Nephron progenitor cell (in vitro differentiated cells): Measurements from ENCODE around the gene BFSP1.

Experiments
- DNase-seq: peaks from one replicate; pipeline ENCODE4 v3.0.0; 2021
- H3K27ac Mint-ChIP-seq: 2 replicates; pipeline ENCODE4 v1.8.0; 2021; ENCODE audit warnings: mild to moderate bottlenecking, moderate library complexity, mixed read lengths
- H3K27me3 Mint-ChIP-seq: 2 replicates; pipeline ENCODE4 v1.8.0; 2021; ENCODE audit warnings: mild to moderate bottlenecking, low read depth, mixed read lengths; ENCODE audit not compliant: poor library complexity
- H3K36me3 Mint-ChIP-seq: 2 replicates; pipeline ENCODE4 v1.8.0; 2021; ENCODE audit warnings: low read depth, mixed read lengths
- H3K4me1 Mint-ChIP-seq: 2 replicates; pipeline ENCODE4 v1.8.0; 2021; ENCODE audit warnings: mixed read lengths
- H3K4me3 Mint-ChIP-seq: 2 replicates; pipeline ENCODE4 v1.8.0; 2021; ENCODE audit warnings: mild to moderate bottlenecking, moderate library complexity, mixed read lengths
- H3K9me3 Mint-ChIP-seq: 2 replicates; pipeline ENCODE4 v1.8.0; 2021; ENCODE audit warnings: mild to moderate bottlenecking, moderate library complexity, mixed read lengths
- TF ChIP-seq, protein P1 (sequence below): fragments of 200-600 bp; sonication (generic); IDR thresholded peaks from 2 replicates; pipeline ENCODE4 v1.5.0; 2021; ENCODE audit warnings: antibody characterized with exemption

Gene BFSP1

DNA sequence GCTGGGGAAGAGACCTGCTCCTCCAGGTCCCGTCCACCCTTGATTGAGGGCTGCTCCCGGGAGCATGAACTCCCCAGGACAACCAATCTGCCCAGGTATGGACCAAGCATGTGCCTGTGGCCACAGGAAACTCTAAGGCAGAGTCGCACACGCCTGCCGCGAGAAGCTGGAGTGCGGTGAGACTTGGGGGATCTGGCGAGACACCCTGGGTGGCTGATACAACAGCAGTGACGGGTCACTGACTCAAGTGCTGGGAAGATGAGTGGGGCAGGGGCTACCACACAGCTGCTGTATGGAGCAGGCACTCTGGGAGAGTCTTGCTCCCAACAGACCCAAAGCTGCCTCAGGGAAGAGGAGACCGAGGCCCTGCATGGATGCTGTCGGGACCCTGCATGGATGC is 40.1 kb downstream of the BFSP1 start:
- no peaks in the 10 kb centered on the region for H3K4me1 Mint-ChIP-seq
- H3K36me3 Mint-ChIP-seq, result peaks cover 6% of the 10 kb centered on the region
- TF ChIP-seq, protein P1, sequence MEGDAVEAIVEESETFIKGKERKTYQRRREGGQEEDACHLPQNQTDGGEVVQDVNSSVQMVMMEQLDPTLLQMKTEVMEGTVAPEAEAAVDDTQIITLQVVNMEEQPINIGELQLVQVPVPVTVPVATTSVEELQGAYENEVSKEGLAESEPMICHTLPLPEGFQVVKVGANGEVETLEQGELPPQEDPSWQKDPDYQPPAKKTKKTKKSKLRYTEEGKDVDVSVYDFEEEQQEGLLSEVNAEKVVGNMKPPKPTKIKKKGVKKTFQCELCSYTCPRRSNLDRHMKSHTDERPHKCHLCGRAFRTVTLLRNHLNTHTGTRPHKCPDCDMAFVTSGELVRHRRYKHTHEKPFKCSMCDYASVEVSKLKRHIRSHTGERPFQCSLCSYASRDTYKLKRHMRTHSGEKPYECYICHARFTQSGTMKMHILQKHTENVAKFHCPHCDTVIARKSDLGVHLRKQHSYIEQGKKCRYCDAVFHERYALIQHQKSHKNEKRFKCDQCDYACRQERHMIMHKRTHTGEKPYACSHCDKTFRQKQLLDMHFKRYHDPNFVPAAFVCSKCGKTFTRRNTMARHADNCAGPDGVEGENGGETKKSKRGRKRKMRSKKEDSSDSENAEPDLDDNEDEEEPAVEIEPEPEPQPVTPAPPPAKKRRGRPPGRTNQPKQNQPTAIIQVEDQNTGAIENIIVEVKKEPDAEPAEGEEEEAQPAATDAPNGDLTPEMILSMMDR, result no peak
- H3K27ac Mint-ChIP-seq, result no peak overlapping the region
- H3K27me3 Mint-ChIP-seq, result peaks cover 6% of the 10 kb centered on the region
- peaks cover 3% of the 10 kb centered on the region for H3K9me3 Mint-ChIP-seq
- DNase-seq, result no peak
- H3K4me3 Mint-ChIP-seq, result no peak overlapping the region

DNA sequence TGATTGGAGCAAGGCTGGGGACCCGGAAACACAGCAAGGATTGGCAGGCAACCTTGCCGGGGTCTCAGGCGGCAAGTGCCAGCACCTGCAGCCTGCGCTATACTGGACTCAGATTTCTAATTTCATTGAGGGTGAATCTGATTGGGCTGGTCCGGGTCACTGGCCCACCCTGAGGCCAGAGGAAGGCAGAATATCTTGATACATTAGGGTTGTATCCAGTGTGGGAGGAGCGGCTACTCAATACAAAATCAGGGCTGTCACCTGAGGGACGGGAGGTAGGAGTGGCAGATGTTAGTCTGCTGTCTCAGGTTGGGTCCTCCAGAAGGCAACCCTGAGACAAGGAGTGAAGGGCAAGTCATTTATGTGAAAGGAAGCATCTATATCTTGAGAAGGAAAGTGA is 40.7 kb downstream of the BFSP1 start:
- TF ChIP-seq, protein P1, result no peak
- H3K4me1 Mint-ChIP-seq, result no peaks in the 10 kb centered on the region
- peaks cover 6% of the 10 kb centered on the region for H3K27me3 Mint-ChIP-seq
- peaks cover 6% of the 10 kb centered on the region for H3K36me3 Mint-ChIP-seq
- H3K4me3 Mint-ChIP-seq, result no peak overlapping the region
- H3K27ac Mint-ChIP-seq, result no peak overlapping the region
- H3K9me3 Mint-ChIP-seq, result peaks cover 3% of the 10 kb centered on the region
- DNase-seq, result no peak

DNA sequence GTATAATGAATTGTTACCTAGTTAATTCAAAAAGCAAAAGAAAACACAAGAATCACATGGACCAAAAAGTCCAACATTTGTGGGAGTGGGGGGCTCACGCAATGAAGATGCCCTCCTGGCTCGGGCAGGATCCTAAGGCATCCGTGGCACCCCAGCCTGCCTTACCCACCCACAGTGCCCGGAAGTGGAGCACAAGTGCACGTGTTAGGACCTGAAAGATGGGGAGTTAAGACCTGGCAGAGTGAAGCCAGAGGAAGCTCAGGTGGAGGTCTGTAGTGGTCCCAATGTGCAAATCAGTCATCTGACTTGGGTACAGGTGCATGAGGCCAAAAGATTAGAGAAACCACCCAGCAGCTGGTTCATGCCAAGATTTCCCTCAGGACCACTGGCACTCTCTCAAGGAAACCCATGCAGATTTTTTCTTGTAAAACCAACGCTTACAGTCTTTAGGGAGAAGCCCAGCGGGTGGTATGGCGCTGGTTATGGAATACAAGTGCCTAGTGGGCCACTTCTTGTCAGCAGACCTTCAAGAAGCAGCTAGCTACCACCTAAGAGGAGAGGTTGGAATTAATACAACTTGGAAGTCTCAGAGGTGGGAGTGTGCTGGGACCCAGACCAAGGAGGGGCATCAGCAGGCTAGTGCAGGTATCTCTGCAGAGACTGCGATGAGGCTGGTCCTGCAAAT is 42.1 kb downstream of the BFSP1 start:
- Mint-ChIP-seq H3K27me3 (peaks cover 6% of the 10 kb centered on the region), H3K27ac (no peak overlapping the region), H3K9me3 (peaks cover 3% of the 10 kb centered on the region), H3K4me3 (no peak overlapping the region), H3K36me3 (no peaks in the 10 kb centered on the region), H3K4me1 (no peaks in the 10 kb centered on the region)
- TF ChIP-seq, protein P1, result no peak
- DNase-seq, result no peak

GRCh38 chr20:17485017-17485416 is 46.2 kb downstream of the BFSP1 start:
- Mint-ChIP-seq H3K27me3 (peaks cover 12% of the 10 kb centered on the region), H3K9me3 (no peaks in the 10 kb centered on the region), H3K27ac (no peak overlapping the region), H3K4me3 (no peak overlapping the region), H3K36me3 (no peaks in the 10 kb centered on the region), H3K4me1 (no peaks in the 10 kb centered on the region)
- TF ChIP-seq, protein P1, result no peak
- no peak for DNase-seq

- Mint-ChIP-seq H3K36me3 (no peaks in the 10 kb centered on the region), H3K4me1 (no peaks in the 10 kb centered on the region), H3K27ac (no peak overlapping the region), H3K27me3 (peaks cover 6% of the 10 kb centered on the region), H3K4me3 (no peak overlapping the region), H3K9me3 (no peaks in the 10 kb centered on the region)
- no peak for DNase-seq
- TF ChIP-seq, protein P1, result no peak
Measured at GRCh38 chr20:17482536-17482935, 48.6 kb downstream of the BFSP1 start.

GRCh38 chr20:17481661-17482060 is 49.5 kb downstream of the BFSP1 start:
- no peaks in the 10 kb centered on the region for H3K4me1 Mint-ChIP-seq

More at GRCh38 chr20:17481661-17482060, 49.5 kb downstream of the BFSP1 start:
- no peaks in the 10 kb centered on the region for H3K9me3 Mint-ChIP-seq
- TF ChIP-seq, protein P1, result no peak
- no peaks in the 10 kb centered on the region for H3K36me3 Mint-ChIP-seq
- no peak overlapping the region for H3K4me3 Mint-ChIP-seq
- H3K27ac Mint-ChIP-seq, result no peak overlapping the region
- H3K27me3 Mint-ChIP-seq, result peaks cover 6% of the 10 kb centered on the region
- DNase-seq, result no peak
